Liver (tissue), 9 donors: ENCODE measurements around the gene MR1. TPM values are rescaled to one million over a fixed set of nuclear protein-coding genes. Genes with fewer than 3 reads are reported as not detected.

ENCODE experiments used
- DNase-seq: peaks from one replicate; pipeline ENCODE4 v3.0.0-alpha.2; 2017; ENCODE audit warnings: low spot score
- H3K27ac ChIP-seq, 2 donors: one replicate each; pipeline ENCODE4 v1.7.0; 2013; ENCODE audit warnings: inconsistent platforms in 2 of 2, low read length in 2 of 2, control low read depth in 1 of 2, low read depth in 1 of 2, mild to moderate bottlenecking in 1 of 2
- H3K27me3 ChIP-seq, 4 donors: one replicate each; pipeline versions ENCODE4 v1.6.1 to v1.7.0; 2013; ENCODE audit warnings: low read length in 3 of 4, inconsistent platforms in 1 of 4, mild to moderate bottlenecking in 1 of 4, moderate library complexity in 1 of 4; ENCODE audit not compliant: control insufficient read depth in 4 of 4, insufficient read depth in 4 of 4
- H3K36me3 ChIP-seq, 4 donors: one replicate each; pipeline versions ENCODE4 v1.6.1 to v1.7.0; 2013; ENCODE audit warnings: low read length in 3 of 4, mild to moderate bottlenecking in 3 of 4, low read depth in 1 of 4, moderate library complexity in 1 of 4; ENCODE audit not compliant: control insufficient read depth in 4 of 4, insufficient read depth in 3 of 4
- H3K4me1 ChIP-seq, 4 donors: one replicate each; pipeline versions ENCODE4 v1.6.1 to v1.7.0; 2013; ENCODE audit warnings: low read length in 3 of 4, mild to moderate bottlenecking in 3 of 4, moderate library complexity in 1 of 4; ENCODE audit not compliant: control insufficient read depth in 4 of 4, insufficient read depth in 4 of 4
- H3K4me3 ChIP-seq, 3 donors: one replicate each; pipeline versions ENCODE4 v1.6.1 to v1.7.0; 2013; ENCODE audit warnings: low read length in 3 of 3, control low read depth in 1 of 3, low read depth in 1 of 3, mild to moderate bottlenecking in 1 of 3
- H3K9ac ChIP-seq, 2 donors: one replicate each; pipeline ENCODE4 v1.7.0; 2013; ENCODE audit warnings: low read length in 2 of 2, mild to moderate bottlenecking in 2 of 2, moderate library complexity in 2 of 2, control low read depth in 1 of 2, low read depth in 1 of 2
- H3K9me3 ChIP-seq, 4 donors: one replicate each; pipeline versions ENCODE4 v1.6.1 to v1.7.0; 2013; ENCODE audit warnings: low read length in 3 of 4; ENCODE audit not compliant: control insufficient read depth in 4 of 4
- FOXA1 ChIP-seq: IDR thresholded peaks from 2 replicates; pipeline ENCODE4 v1.6.1; 2016; ENCODE audit warnings: antibody characterized with exemption
- FOXA2 ChIP-seq: IDR thresholded peaks from 2 replicates; pipeline ENCODE4 v1.6.1; 2016; ENCODE audit warnings: antibody characterized with exemption
- HNF4A ChIP-seq, 2 donors: conservative IDR thresholded peaks; 2 replicates each; pipeline ENCODE4 v1.6.1; 2016; ENCODE audit warnings: antibody characterized with exemption in 2 of 2, mild to moderate bottlenecking in 2 of 2
- HNF4G ChIP-seq: IDR thresholded peaks from 2 replicates; pipeline ENCODE4 v1.6.1; 2016; ENCODE audit warnings: antibody characterized with exemption
- SP1 ChIP-seq: IDR thresholded peaks from 2 replicates; pipeline ENCODE4 v1.6.1; 2018; ENCODE audit warnings: antibody characterized with exemption, mild to moderate bottlenecking
- TAF1 ChIP-seq: conservative IDR thresholded peaks from 2 replicates; pipeline ENCODE4 v1.6.1; 2016; ENCODE audit warnings: antibody characterized with exemption, mild to moderate bottlenecking
- YY1 ChIP-seq: IDR thresholded peaks from 2 replicates; pipeline ENCODE4 v1.6.1; 2016; ENCODE audit warnings: antibody characterized with exemption, mild to moderate bottlenecking
- ZBTB33 ChIP-seq: IDR thresholded peaks from 2 replicates; pipeline ENCODE4 v1.6.1; 2016; ENCODE audit warnings: antibody characterized with exemption
- WGBS: extraction: QIAGEN DNeasy Blood & Tissue Kit; methylation state at CpG from one replicate; pipeline ENCODE4 v1.1.7; 2013; 5-methylcytosine and 5-hydroxymethylcytosine counted together
- polyA plus RNA-seq, 2 donors: library from polyadenylated mRNA; stranded (reverse) in 1 of 2; unstranded in 1 of 2; fragments of 200-250 nt in 1 of 2; fragments of >200 nt in 1 of 2; fragmentation: Nextera tagmentation in 1 of 2; extraction: Ambion mirVana in 1 of 2; gene quantifications; one replicate each; pipeline versions ENCODE4 v1.2.1 to v1.2.3, GENCODE V29; 2013 to 2015
- total RNA-seq, 2 donors: library from RNA; depleted of rRNA; stranded (reverse); fragments of >200 nt; gene quantifications; one replicate each; pipeline ENCODE4 v1.2.3, GENCODE V29; 2014
- TF ChIP-seq, protein P1 (sequence below): fragments of 150-350 bp; IDR thresholded peaks from 2 replicates; pipeline ENCODE4 v1.5.1; 2017; ENCODE audit warnings: improper control_type of control experiment, low read depth, low read length; ENCODE audit not compliant: missing input control
- donor health status: healthy.
- donor health status: healthy.
- donor health status: healthy.
- donor health status: healthy.
- donor health status: healthy.

The MR1 gene
- total and polyA plus RNA-seq, 4 donors, result 5.5 to 8.1 (median 6.1) TPM

GRCh38 chr1:181061487-181061886 lies 27.7 kb downstream of the MR1 start:
- no peak overlapping the region for H3K27ac ChIP-seq
- no peak for DNase-seq

DNA sequence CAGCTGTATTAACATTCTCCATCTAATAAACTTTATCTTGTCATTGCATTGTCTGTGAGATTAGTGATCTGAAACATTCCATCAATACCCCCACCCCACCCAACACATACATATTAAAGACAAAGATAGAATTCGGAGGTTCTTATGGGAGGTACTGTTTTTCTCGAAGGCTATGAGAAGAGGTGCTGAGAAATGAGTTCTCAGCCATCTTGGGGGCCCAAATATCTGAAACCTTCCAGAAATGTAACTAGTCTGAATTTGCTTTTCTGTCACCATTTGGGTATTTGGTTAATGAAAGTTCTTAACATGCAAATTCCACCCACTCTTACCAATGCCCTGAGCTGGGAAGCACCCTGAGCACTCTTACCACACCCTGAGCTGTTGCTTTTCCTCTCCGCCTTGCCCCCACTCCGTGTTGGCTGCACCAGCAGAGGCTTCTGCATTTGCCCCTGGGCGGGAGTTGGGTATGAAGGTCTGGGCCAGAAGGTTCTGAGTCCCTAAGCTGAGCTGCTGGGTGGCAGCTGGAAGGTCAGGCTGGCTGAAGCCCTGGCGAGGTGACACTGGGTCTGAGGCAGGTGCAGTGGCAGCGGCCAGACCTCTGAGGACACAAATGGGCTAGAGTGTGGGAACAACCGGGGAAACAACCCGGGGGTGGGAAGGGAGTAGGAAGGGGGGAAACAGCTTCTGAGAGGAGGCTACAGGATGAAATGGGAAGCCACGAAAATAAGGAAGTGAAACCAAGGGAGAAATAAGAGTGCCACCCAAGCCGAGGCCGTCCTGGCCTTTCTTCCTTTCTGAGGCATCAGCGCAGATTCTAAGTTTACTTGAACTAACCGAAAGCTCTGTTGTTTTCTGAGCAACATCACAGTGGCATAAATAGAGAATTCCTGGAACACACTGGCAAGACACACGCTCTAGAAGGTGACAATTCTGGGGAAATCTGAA lies 28.4 kb downstream of the MR1 start:
- H3K9ac ChIP-seq, result no peak overlapping the region
- H3K9me3 ChIP-seq, result peaks cover 0 to 2% (median 0%) of the 10 kb centered on the region in 4 donors
- no peaks in the 10 kb centered on the region for H3K36me3 ChIP-seq
- no peaks in the 10 kb centered on the region for H3K4me1 ChIP-seq
- TF ChIP-seq TAF1 (no peak), SP1 (no peak)
- 75% methylated on average over 15 of the region's 15 CpGs for WGBS
- DNase-seq, result no peak
- H3K4me3 ChIP-seq, result no peak overlapping the region
- no peaks in the 10 kb centered on the region for H3K27me3 ChIP-seq
- H3K27ac ChIP-seq, result no peak overlapping the region

More at GRCh38 chr1:181061487-181061886, 27.7 kb downstream of the MR1 start:
- TF ChIP-seq FOXA2 (no peak), FOXA1 (no peak), YY1 (no peak), HNF4A (conservative IDR thresholded peaks at IDR 0.05) (no peak), HNF4G (no peak)
- H3K27me3 ChIP-seq, result no peaks in the 10 kb centered on the region
- no peak overlapping the region for H3K4me3 ChIP-seq
- no peaks in the 10 kb centered on the region for H3K4me1 ChIP-seq
- WGBS, result 30% methylated on average over 2 of the region's 2 CpGs
- peaks cover 0 to 2% (median 0%) of the 10 kb centered on the region in 4 donors for H3K9me3 ChIP-seq
- no peaks in the 10 kb centered on the region for H3K36me3 ChIP-seq
- H3K9ac ChIP-seq, result no peak overlapping the region

GRCh38 chr1:181062836-181063428 lies 29.1 kb downstream of the MR1 start:
- no peak overlapping the region for H3K4me3 ChIP-seq
- no peak for DNase-seq
- WGBS, result 67% methylated on average over 6 of the region's 6 CpGs
- H3K4me1 ChIP-seq, result no peaks in the 10 kb centered on the region
- H3K9ac ChIP-seq, result no peak overlapping the region
- peaks cover 0 to 2% (median 0%) of the 10 kb centered on the region in 4 donors for H3K9me3 ChIP-seq
- TF ChIP-seq, protein P1, sequence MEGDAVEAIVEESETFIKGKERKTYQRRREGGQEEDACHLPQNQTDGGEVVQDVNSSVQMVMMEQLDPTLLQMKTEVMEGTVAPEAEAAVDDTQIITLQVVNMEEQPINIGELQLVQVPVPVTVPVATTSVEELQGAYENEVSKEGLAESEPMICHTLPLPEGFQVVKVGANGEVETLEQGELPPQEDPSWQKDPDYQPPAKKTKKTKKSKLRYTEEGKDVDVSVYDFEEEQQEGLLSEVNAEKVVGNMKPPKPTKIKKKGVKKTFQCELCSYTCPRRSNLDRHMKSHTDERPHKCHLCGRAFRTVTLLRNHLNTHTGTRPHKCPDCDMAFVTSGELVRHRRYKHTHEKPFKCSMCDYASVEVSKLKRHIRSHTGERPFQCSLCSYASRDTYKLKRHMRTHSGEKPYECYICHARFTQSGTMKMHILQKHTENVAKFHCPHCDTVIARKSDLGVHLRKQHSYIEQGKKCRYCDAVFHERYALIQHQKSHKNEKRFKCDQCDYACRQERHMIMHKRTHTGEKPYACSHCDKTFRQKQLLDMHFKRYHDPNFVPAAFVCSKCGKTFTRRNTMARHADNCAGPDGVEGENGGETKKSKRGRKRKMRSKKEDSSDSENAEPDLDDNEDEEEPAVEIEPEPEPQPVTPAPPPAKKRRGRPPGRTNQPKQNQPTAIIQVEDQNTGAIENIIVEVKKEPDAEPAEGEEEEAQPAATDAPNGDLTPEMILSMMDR, result no peak
- TF ChIP-seq ZBTB33, result no peak
- no peak overlapping the region for H3K27ac ChIP-seq
- no peaks in the 10 kb centered on the region for H3K36me3 ChIP-seq
- H3K27me3 ChIP-seq, result no peaks in the 10 kb centered on the region
